Liver (tissue), 9 donors: ENCODE results near the gene TTC7B. TPM values are rescaled to one million over a fixed set of nuclear protein-coding genes. Genes with fewer than 3 reads are reported as not detected.

Experiments
- DNase-seq: peaks from one replicate; pipeline ENCODE4 v3.0.0-alpha.2; 2017; ENCODE audit warnings: low spot score
- H3K27ac ChIP-seq, 2 donors: one replicate each; pipeline ENCODE4 v1.7.0; 2013; ENCODE audit warnings: inconsistent platforms in 2 of 2, low read length in 2 of 2, control low read depth in 1 of 2, low read depth in 1 of 2, mild to moderate bottlenecking in 1 of 2
- H3K27me3 ChIP-seq, 4 donors: one replicate each; pipeline versions ENCODE4 v1.6.1 to v1.7.0; 2013; ENCODE audit warnings: low read length in 3 of 4, inconsistent platforms in 1 of 4, mild to moderate bottlenecking in 1 of 4, moderate library complexity in 1 of 4; ENCODE audit not compliant: control insufficient read depth in 4 of 4, insufficient read depth in 4 of 4
- H3K36me3 ChIP-seq, 4 donors: one replicate each; pipeline versions ENCODE4 v1.6.1 to v1.7.0; 2013; ENCODE audit warnings: low read length in 3 of 4, mild to moderate bottlenecking in 3 of 4, low read depth in 1 of 4, moderate library complexity in 1 of 4; ENCODE audit not compliant: control insufficient read depth in 4 of 4, insufficient read depth in 3 of 4
- H3K4me1 ChIP-seq, 4 donors: one replicate each; pipeline versions ENCODE4 v1.6.1 to v1.7.0; 2013; ENCODE audit warnings: low read length in 3 of 4, mild to moderate bottlenecking in 3 of 4, moderate library complexity in 1 of 4; ENCODE audit not compliant: control insufficient read depth in 4 of 4, insufficient read depth in 4 of 4
- H3K4me3 ChIP-seq, 3 donors: one replicate each; pipeline versions ENCODE4 v1.6.1 to v1.7.0; 2013; ENCODE audit warnings: low read length in 3 of 3, control low read depth in 1 of 3, low read depth in 1 of 3, mild to moderate bottlenecking in 1 of 3
- H3K9ac ChIP-seq, 2 donors: one replicate each; pipeline ENCODE4 v1.7.0; 2013; ENCODE audit warnings: low read length in 2 of 2, mild to moderate bottlenecking in 2 of 2, moderate library complexity in 2 of 2, control low read depth in 1 of 2, low read depth in 1 of 2
- H3K9me3 ChIP-seq, 4 donors: one replicate each; pipeline versions ENCODE4 v1.6.1 to v1.7.0; 2013; ENCODE audit warnings: low read length in 3 of 4; ENCODE audit not compliant: control insufficient read depth in 4 of 4
- EGR1 ChIP-seq, 2 donors: IDR thresholded peaks; 2 replicates each; pipeline ENCODE4 v1.6.1; 2016 to 2018; ENCODE audit warnings: antibody characterized with exemption in 2 of 2, low read depth in 2 of 2
- FOXA1 ChIP-seq: IDR thresholded peaks from 2 replicates; pipeline ENCODE4 v1.6.1; 2016; ENCODE audit warnings: antibody characterized with exemption
- FOXA2 ChIP-seq: IDR thresholded peaks from 2 replicates; pipeline ENCODE4 v1.6.1; 2016; ENCODE audit warnings: antibody characterized with exemption
- GABPA ChIP-seq, 2 donors: IDR thresholded peaks in 1 of 2; conservative IDR thresholded peaks in 1 of 2; 2 replicates each; pipeline ENCODE4 v1.6.1; 2016; ENCODE audit warnings: antibody characterized with exemption in 2 of 2, mild to moderate bottlenecking in 1 of 2, moderate library complexity in 1 of 2
- HNF4A ChIP-seq, 2 donors: conservative IDR thresholded peaks; 2 replicates each; pipeline ENCODE4 v1.6.1; 2016; ENCODE audit warnings: antibody characterized with exemption in 2 of 2, mild to moderate bottlenecking in 2 of 2
- HNF4G ChIP-seq: IDR thresholded peaks from 2 replicates; pipeline ENCODE4 v1.6.1; 2016; ENCODE audit warnings: antibody characterized with exemption
- JUND ChIP-seq, 2 donors: IDR thresholded peaks; 2 replicates each; pipeline ENCODE4 v1.6.1; 2016; ENCODE audit warnings: antibody characterized with exemption in 2 of 2
- NR2F2 ChIP-seq: IDR thresholded peaks from 2 replicates; pipeline ENCODE4 v1.6.1; 2016; ENCODE audit warnings: antibody characterized with exemption
- RAD21 ChIP-seq, 2 donors: IDR thresholded peaks; 2 replicates each; pipeline ENCODE4 v1.6.1; 2016; ENCODE audit warnings: antibody characterized with exemption in 2 of 2, mild to moderate bottlenecking in 2 of 2
- RXRA ChIP-seq, 2 donors: IDR thresholded peaks; 2 replicates each; pipeline ENCODE4 v1.6.1; 2017 to 2018; ENCODE audit warnings: antibody characterized with exemption in 2 of 2, mild to moderate bottlenecking in 1 of 2
- SP1 ChIP-seq: IDR thresholded peaks from 2 replicates; pipeline ENCODE4 v1.6.1; 2018; ENCODE audit warnings: antibody characterized with exemption, mild to moderate bottlenecking
- TAF1 ChIP-seq: conservative IDR thresholded peaks from 2 replicates; pipeline ENCODE4 v1.6.1; 2016; ENCODE audit warnings: antibody characterized with exemption, mild to moderate bottlenecking
- YY1 ChIP-seq: IDR thresholded peaks from 2 replicates; pipeline ENCODE4 v1.6.1; 2016; ENCODE audit warnings: antibody characterized with exemption, mild to moderate bottlenecking
- WGBS: extraction: QIAGEN DNeasy Blood & Tissue Kit; methylation state at CpG from one replicate; pipeline ENCODE4 v1.1.7; 2013; 5-methylcytosine and 5-hydroxymethylcytosine counted together
- polyA plus RNA-seq, 2 donors: library from polyadenylated mRNA; stranded (reverse) in 1 of 2; unstranded in 1 of 2; fragments of 200-250 nt in 1 of 2; fragments of >200 nt in 1 of 2; fragmentation: Nextera tagmentation in 1 of 2; extraction: Ambion mirVana in 1 of 2; gene quantifications; one replicate each; pipeline versions ENCODE4 v1.2.1 to v1.2.3, GENCODE V29; 2013 to 2015
- total RNA-seq, 2 donors: library from RNA; depleted of rRNA; stranded (reverse); fragments of >200 nt; gene quantifications; one replicate each; pipeline ENCODE4 v1.2.3, GENCODE V29; 2014
- TF ChIP-seq, protein P1 (sequence below): IDR thresholded peaks from 2 replicates; pipeline ENCODE4 v1.6.1; 2016; ENCODE audit warnings: antibody characterized with exemption
- TF ChIP-seq, protein P2 (sequence below): fragments of 150-350 bp; IDR thresholded peaks from 2 replicates; pipeline ENCODE4 v1.5.1; 2017; ENCODE audit warnings: improper control_type of control experiment, low read depth, low read length; ENCODE audit not compliant: missing input control
- TF ChIP-seq, protein P3 (sequence below): IDR thresholded peaks from 2 replicates; pipeline ENCODE4 v1.6.1; 2016; ENCODE audit warnings: antibody characterized with exemption
- TF ChIP-seq, protein P4 (sequence below): IDR thresholded peaks from 2 replicates; pipeline ENCODE4 v1.6.1; 2016; ENCODE audit warnings: antibody characterized with exemption
- TF ChIP-seq, protein P5 (sequence below): IDR thresholded peaks from 2 replicates; pipeline ENCODE4 v1.6.1; 2016; ENCODE audit warnings: antibody characterized with exemption, mild to moderate bottlenecking
- donor health status: healthy.
- donor health status: healthy.
- donor health status: healthy.
- donor health status: healthy.
- donor health status: healthy.

The TTC7B gene
- total and polyA plus RNA-seq, 4 donors: 9.1 to 31.0 (median 12.5) TPM

DNA sequence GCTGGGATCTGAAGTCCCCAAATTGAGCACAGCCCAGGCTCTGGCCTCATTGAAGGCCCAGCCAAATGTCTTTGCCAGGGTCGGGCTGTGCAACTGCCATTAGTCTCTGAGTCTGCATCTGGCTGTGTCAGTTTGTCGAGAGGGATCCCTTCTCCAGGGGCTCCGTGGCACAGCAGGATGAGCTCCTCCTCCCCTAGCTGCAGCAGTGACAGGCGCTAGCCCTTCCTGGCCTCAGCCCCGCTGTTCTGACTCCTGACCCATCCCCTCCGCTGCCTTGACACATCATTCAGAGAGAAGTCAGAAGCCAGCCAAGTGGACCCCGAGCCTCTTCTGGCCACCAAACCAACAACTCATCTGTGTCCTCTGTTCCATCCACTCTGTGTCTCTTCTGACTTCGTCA, 231.1 kb downstream of the TTC7B start:
- Histone ChIP-seq H3K4me3 (no peak overlapping the region), H3K36me3 (peaks cover 0 to 6% (median 2%) of the 10 kb centered on the region in 4 donors), H3K27ac (no peak overlapping the region), H3K9me3 (no peaks in the 10 kb centered on the region), H3K4me1 (peaks cover 0 to 2% (median 0%) of the 10 kb centered on the region in 4 donors), H3K27me3 (no peaks in the 10 kb centered on the region), H3K9ac (no peak overlapping the region)
- 93% methylated on average over 8 of the region's 8 CpGs for WGBS
- TF ChIP-seq JUND (IDR thresholded peaks at IDR 0.05): no peak
- no peak for TF ChIP-seq YY1
- no peak for TF ChIP-seq HNF4A (conservative IDR thresholded peaks at IDR 0.05)
- TF ChIP-seq, protein P1, sequence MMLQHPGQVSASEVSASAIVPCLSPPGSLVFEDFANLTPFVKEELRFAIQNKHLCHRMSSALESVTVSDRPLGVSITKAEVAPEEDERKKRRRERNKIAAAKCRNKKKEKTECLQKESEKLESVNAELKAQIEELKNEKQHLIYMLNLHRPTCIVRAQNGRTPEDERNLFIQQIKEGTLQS: no peak
- TF ChIP-seq, protein P2, sequence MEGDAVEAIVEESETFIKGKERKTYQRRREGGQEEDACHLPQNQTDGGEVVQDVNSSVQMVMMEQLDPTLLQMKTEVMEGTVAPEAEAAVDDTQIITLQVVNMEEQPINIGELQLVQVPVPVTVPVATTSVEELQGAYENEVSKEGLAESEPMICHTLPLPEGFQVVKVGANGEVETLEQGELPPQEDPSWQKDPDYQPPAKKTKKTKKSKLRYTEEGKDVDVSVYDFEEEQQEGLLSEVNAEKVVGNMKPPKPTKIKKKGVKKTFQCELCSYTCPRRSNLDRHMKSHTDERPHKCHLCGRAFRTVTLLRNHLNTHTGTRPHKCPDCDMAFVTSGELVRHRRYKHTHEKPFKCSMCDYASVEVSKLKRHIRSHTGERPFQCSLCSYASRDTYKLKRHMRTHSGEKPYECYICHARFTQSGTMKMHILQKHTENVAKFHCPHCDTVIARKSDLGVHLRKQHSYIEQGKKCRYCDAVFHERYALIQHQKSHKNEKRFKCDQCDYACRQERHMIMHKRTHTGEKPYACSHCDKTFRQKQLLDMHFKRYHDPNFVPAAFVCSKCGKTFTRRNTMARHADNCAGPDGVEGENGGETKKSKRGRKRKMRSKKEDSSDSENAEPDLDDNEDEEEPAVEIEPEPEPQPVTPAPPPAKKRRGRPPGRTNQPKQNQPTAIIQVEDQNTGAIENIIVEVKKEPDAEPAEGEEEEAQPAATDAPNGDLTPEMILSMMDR: no peak
- no peak for TF ChIP-seq TAF1
- TF ChIP-seq, protein P3, sequence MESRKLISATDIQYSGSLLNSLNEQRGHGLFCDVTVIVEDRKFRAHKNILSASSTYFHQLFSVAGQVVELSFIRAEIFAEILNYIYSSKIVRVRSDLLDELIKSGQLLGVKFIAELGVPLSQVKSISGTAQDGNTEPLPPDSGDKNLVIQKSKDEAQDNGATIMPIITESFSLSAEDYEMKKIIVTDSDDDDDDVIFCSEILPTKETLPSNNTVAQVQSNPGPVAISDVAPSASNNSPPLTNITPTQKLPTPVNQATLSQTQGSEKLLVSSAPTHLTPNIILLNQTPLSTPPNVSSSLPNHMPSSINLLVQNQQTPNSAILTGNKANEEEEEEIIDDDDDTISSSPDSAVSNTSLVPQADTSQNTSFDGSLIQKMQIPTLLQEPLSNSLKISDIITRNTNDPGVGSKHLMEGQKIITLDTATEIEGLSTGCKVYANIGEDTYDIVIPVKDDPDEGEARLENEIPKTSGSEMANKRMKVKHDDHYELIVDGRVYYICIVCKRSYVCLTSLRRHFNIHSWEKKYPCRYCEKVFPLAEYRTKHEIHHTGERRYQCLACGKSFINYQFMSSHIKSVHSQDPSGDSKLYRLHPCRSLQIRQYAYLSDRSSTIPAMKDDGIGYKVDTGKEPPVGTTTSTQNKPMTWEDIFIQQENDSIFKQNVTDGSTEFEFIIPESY: no peak
- TF ChIP-seq SP1: no peak
- TF ChIP-seq, protein P4, sequence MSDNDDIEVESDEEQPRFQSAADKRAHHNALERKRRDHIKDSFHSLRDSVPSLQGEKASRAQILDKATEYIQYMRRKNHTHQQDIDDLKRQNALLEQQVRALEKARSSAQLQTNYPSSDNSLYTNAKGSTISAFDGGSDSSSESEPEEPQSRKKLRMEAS: no peak
- no peak for TF ChIP-seq RXRA (IDR thresholded peaks at IDR 0.05)
- no peak for TF ChIP-seq HNF4G
- TF ChIP-seq RAD21 (IDR thresholded peaks at IDR 0.05): no peak
- no peak for TF ChIP-seq NR2F2
- TF ChIP-seq EGR1 (IDR thresholded peaks at IDR 0.05; ENCODE audit: low read depth in 2 of 2): no peak
- no peak for TF ChIP-seq GABPA (IDR thresholded peaks at IDR 0.05 in 1 of 2, conservative IDR thresholded peaks at IDR 0.05 in 1 of 2)
- TF ChIP-seq, protein P5, sequence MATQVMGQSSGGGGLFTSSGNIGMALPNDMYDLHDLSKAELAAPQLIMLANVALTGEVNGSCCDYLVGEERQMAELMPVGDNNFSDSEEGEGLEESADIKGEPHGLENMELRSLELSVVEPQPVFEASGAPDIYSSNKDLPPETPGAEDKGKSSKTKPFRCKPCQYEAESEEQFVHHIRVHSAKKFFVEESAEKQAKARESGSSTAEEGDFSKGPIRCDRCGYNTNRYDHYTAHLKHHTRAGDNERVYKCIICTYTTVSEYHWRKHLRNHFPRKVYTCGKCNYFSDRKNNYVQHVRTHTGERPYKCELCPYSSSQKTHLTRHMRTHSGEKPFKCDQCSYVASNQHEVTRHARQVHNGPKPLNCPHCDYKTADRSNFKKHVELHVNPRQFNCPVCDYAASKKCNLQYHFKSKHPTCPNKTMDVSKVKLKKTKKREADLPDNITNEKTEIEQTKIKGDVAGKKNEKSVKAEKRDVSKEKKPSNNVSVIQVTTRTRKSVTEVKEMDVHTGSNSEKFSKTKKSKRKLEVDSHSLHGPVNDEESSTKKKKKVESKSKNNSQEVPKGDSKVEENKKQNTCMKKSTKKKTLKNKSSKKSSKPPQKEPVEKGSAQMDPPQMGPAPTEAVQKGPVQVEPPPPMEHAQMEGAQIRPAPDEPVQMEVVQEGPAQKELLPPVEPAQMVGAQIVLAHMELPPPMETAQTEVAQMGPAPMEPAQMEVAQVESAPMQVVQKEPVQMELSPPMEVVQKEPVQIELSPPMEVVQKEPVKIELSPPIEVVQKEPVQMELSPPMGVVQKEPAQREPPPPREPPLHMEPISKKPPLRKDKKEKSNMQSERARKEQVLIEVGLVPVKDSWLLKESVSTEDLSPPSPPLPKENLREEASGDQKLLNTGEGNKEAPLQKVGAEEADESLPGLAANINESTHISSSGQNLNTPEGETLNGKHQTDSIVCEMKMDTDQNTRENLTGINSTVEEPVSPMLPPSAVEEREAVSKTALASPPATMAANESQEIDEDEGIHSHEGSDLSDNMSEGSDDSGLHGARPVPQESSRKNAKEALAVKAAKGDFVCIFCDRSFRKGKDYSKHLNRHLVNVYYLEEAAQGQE: no peak
- TF ChIP-seq FOXA2: no peak
- TF ChIP-seq FOXA1: no peak
- no peak for DNase-seq
